GM19025 (cell line): ENCODE results near the gene ABCB8.
A peak's percentile ranks its signal among the peaks of the same experiment; 100 is the strongest.

Experiments used
- ATAC-seq: cut with Tn5 transposase; IDR thresholded peaks from one replicate; pipeline ENCODE4 v1.9.1; 2021; ENCODE audit warnings: mild to moderate bottlenecking, low read depth, moderate library complexity; ENCODE audit not compliant: unreplicated experiment

ABCB8 gene

DNA sequence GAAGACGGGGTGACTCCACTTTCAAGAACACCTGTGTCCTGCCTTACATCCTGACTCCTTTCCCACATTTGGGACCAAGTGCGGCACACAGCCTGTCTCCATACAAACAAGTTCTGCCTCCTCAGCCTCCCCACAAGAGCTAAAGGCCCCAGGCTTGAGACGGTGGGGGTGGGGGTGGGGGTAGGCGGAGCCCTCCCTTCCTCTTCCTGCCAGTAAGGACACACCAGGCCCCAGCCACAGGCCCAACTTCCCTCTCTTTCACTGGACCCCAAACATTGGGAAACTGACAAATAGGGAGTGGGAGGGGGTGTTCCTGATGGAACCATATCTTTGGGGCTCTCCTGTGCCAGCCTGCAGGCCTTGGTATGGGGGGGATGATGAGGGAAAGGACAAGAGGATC is 24.8 kb downstream of the ABCB8 start:
- ATAC-seq, result no peak

GRCh38 chr7:151053751-151054150 is 25.5 kb downstream of the ABCB8 start:
- no peak for ATAC-seq

DNA sequence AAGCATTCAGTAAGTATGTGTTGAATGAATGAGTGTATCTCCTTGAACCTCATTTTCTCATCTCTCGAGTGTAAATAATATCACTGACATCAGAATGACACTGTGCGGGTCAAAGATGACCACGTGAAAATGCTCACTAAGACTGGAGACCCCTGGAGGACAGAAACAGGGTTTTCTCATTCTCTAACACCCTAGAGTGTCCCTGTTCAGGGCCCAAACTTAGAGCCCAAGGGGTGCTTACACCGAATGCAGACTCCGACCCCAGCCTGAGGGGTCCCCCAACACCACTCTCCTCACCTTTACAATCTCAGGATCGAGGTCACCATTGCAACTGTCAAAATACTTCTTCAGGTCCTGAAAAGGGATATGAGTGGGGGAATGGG is 28.0 kb downstream of the ABCB8 start:
- no peak for ATAC-seq

DNA sequence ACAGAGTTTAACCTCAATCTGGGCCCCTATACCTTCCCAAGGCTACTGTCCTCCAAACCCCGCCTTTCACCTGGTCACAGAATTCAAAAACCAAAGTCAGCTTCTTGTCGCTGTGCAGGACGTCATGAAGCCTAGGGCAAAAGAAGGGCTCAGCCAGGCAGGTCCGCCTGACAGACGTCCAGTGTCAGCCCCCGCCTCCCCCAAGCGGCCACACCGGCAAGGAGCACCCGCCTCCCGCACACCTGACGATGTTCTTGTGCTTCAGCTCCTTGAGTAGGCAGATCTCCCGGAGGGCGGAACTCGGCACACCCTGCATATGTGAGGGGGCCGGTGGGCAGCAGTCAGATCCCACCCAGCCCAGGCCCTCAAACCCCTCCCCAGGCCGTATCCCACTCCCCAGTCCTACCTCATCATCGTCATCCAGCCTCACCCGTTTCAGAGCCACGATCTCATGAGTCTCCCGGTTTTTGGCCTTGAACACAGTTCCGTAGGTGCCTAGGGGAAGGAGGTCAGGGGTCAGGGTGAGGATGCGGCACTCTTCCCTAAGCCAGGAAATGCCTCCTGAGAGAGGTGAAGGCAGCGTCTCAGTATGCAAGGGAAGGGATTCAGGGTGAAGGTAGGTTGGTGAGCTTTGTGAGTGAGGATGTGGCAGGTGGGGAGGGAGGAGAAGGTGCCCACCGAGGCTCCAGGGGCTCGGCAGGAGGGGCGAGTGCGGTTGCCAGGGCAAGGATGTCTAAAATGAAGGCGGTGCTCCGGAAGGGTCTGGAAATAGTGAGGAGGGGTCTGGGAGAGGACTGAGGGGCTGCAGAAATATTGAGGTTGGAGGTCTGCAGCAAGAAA is 28.6 kb downstream of the ABCB8 start:
- ATAC-seq, result no peak

- ATAC-seq, result peak; percentile 12
These were observed 29.3 kb downstream of the ABCB8 start, which contains the start of gene CDK5 for GRCh38 chr7:151057506-151057988. Gene CDK5 (minus strand): TSS chr7:151057897. CDS start chr7:151057848, 49 bp downstream.

GRCh38 chr7:151057989-151058780 is 29.9 kb downstream of the ABCB8 start:
- peak; percentile 88 for ATAC-seq

GRCh38 chr7:151058781-151059366 is 30.6 kb downstream of the ABCB8 start:
- ATAC-seq, result no peak

GRCh38 chr7:151059367-151060112 is 31.3 kb downstream of the ABCB8 start, which contains the start of gene SLC4A2:
Gene SLC4A2 (plus strand): TSS chr7:151059589. CDS start chr7:151061988, 2,399 bp downstream.
- ATAC-seq, result peak; percentile 27

DNA sequence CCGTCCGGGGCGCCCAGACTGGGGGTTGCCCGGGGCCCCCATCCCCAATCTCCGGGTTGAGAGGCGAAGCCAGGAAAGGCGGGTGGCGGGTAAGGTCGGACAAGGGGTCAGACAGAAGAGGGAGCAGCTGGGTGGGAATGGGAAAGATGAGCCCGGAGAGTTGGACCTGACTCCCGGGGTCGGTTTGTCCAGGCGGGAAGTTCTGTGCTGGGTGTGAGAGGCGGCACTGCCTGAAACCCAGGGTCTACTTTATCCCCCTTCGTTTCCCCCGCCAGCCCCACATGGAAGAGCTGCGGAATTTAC is 31.8 kb downstream of the ABCB8 start:
- ATAC-seq, result no peak

DNA sequence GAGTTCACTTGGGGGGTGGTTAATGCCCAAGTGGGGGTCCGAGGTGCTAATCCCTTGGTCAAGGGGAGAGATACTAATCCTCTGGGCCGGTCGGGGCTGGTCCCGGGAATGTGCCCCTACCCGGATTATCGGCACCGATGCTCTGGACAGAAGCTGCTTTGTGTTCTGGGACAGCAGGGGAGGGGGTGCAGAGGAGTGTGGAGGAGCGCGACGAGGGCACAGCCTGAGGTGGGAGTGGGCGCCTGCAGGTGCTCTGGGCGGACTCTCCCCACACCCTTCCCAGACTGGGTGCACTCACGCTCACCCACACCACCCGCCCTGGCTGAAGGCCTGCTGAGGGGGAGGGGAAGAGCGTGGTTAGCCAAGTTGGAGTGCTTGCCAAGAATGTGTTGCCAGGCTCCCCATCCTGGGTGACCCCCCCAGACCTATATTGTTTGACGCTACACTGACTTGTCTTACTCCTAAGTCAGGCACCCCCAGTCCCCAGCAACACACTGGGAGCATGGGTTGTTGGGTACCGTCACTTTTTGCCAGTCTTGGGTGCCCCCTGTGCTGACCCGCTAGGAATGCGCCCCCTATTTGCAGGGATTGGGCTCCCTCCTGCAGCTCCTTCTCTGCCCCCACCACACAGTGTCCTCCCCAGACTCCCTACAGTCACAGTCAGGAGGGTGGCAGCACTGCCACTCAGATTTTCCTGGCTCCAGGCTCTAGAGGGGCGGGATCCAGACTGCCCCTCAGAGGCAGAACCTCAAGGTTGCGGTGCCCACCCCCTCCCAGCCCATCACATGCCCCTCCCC is 32.4 kb downstream of the ABCB8 start:
- no peak for ATAC-seq

DNA sequence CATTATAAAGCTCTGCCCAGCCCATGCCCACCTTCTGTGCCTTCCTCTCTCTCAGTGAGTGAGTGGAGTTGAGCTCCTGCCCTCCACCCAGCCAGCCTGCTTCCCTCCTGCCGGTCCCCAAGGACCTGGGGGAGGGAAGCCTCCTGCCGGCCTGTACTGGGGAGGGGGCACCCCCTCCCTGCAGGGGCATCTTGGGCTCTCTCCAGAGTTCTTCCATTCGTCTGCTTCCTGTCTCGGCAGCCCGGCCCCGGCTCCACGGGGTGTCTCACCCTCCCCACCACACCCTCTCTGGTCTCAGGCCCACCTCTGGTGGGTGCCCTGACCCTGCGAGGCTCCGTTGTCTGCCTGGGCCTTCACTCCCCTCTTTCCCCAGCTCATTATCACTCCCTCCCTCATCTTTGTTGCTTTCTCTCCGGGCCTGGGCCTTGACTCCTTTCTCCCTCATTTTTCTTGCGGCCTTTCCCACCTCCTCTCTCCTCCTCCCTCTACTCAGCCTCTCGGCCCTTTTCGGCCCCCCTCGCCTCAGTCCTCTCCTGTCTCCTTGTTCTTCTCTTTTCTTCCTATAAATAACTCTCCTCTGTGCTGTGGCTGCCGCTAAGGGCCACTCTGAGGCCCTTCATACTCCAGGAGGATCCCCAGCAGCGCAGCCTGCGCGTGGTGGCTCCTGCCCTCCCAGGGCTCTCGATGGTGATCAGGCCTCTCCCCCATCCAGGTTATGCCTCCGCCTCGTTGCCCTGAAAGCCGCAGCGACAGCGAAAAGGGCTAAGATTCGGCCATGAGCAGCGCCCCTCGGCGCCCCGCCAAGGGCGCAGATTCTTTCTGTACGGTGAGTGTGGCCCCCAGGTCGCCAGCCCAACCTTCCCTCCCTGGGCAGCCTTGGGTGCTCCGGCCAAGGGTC is 33.2 kb downstream of the ABCB8 start:
- no peak for ATAC-seq

- ATAC-seq, result no peak
These were observed 33.8 kb downstream of the ABCB8 start for GRCh38 chr7:151062111-151062398.

DNA sequence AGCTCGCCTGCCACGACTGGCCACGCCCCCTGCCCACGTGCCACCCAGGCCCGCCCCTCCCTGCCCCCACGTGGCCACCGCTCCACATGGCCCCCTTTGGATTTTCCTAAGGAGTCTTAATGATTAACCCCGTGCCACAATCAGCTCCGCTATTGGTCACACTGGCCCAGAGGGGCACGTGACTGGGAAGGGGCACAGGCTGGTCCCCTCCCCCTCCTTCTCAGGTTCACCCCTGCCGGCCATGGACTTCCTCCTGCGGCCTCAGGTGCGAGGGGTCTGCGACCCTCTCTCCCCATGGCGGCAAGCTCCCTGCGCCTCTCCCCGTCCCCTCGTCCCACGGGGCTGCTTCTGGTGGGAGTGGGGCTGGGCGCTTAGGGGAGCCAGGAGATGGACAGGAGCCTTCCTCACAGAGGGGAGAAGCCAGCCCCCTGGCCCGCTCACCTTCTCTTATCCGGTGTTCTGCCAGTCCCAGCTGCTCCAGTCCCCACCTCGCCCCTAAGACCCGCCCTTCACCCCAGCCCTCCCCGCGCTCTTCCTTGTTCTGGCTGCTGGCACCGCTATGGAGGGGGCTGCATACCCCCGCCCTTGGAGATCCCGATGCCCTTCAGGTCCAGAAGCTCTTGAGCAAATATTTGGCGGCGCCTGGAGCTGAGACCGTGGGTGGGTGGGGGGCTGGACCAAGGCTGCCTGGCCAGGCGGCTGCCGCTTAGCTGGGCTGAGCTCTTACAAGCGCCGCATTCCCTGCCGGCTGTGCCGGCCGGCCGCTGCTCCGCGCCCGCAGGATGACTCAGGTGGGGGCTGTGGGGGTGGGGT is 34.4 kb downstream of the ABCB8 start:
- ATAC-seq, result no peak

DNA sequence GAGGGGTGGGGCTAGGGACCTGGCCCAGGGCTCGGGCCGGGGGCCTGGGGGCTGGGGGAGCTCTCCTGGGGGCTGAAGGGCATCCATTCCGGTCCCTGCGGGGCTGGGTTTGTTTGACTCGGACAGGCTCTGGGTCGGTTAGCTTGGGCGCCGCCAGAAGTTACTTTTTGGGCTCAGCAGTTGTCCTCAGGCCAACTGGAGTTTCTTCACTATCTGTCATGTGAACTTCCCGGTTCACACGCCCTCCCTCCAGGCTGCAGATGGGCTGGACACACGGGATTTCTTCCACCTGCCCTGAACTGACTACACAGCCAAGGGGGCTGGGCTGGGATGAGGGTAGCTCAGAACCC is 34.9 kb downstream of the ABCB8 start:
- no peak for ATAC-seq

DNA sequence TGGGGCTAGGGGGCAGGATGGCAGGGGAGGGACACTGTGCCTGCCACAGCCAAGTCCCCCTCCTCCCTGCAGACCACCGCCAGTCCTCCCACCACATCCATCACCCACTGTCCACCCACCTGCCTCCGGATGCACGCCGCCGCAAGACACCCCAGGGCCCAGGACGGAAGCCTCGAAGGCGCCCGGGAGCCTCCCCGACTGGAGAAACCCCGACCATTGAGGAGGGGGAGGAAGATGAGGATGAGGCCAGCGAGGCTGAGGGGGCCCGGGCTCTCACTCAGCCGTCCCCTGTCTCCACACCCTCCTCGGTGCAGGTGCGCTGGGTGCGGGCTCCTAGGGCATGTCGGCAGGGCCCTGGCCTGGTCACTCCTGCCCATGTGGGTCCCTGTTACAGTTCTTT is 36.2 kb downstream of the ABCB8 start:
- no peak for ATAC-seq

DNA sequence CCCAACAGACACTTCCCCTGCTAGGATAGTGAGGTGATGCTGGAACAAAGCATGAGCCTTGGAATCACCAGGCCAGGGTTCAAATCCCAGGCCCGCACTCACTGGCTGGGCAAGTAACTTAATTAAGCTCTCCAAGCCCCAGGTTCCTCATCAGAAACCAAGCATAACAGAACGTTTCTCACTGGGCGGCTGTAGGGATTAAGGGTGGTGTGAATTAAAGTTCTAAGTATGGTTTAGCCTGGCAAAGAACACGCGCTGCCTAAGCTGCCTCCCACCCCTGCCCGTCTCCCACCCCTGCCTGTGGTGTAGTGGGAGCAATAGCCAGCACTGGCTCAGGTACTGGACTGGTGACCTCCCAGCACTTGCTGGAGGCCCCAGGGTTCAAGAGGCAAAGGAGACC is 36.7 kb downstream of the ABCB8 start:
- ATAC-seq, result no peak

DNA sequence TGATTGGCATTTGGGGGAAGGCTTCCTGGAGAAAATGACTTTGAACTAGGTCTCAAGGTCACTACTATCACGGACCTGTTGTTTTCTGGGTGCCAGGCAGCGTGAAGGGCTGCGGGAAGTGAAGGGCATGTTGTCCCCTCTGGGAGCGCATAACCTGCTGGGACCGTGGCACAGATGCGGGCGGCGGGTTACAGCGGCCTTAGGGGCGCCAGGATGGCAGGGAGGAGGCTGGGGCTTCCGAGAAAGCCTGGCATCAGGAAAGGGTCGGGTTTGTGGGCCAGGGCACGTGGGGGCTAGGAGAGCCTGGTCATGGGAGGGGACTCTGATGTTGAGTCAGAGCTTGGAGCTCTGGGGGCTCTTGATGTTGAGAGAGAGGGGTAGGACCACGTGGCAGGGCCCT is 37.3 kb downstream of the ABCB8 start:
- no peak for ATAC-seq

DNA sequence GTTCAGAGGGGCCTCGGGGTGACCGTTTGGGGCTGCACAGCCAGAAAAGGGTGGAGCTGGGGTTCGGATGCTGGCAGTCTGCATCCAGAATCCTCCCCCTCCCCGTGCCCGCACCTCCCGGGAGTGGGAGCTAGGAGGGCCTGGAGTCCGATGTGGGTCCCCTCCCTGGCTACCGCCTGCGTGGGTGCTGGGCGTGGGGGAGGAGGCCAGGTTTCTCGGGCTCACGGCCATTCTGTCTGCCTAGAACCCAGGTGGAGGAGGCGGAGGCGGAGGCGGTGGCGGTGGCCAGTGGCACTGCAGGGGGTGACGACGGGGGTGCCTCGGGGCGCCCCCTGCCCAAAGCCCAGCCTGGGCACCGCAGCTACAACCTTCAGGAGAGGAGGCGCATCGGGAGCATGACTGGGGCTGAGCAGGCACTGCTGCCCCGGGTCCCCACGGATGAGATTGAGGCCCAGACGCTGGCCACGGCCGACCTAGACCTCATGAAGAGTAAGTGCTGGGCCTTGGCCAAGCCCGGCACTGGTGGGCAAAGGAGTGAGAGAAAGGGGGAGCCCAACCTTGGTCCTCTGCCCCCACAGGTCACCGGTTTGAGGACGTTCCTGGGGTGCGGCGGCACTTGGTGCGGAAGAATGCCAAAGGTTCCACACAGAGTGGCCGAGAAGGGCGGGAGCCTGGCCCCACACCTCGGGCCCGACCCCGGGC is 38.2 kb downstream of the ABCB8 start:
- ATAC-seq, result no peak
